Hematopoietic multipotent progenitor cell treated with erythropoietin and hydrocortisone succinate and interleukin-3 and kit ligand, for 8 days (in vitro differentiated cells): Measurements from ENCODE around the gene CRTC1.
A peak's percentile ranks its signal among the peaks of the same experiment; 100 is the strongest.

Source experiments
- DNase-seq: peaks from one replicate; pipeline ENCODE4 v3.0.0-alpha.2; 2015

CRTC1 gene

GRCh38 chr19:18683109-18683957 lies at the start of gene CRTC1:
Gene CRTC1 (plus strand): TSS chr19:18683680. CDS start chr19:18683703, 23 bp downstream.
- peak; percentile 86 for DNase-seq

- DNase-seq = peak; percentile 22
These were observed 48.7 kb upstream of the CRTC1 start for GRCh38 chr19:18634612-18635297.

GRCh38 chr19:18635831-18636182 lies 47.7 kb upstream of the CRTC1 start:
- no peak for DNase-seq

- peak; percentile 95 for DNase-seq
These were observed 47.1 kb upstream of the CRTC1 start for GRCh38 chr19:18636183-18636968.

- no peak for DNase-seq
These were observed 46.4 kb upstream of the CRTC1 start, which contains the start of gene KLHL26 for GRCh38 chr19:18636969-18637629. Gene KLHL26 (plus strand): TSS chr19:18637028. CDS start chr19:18637055, 27 bp downstream.

- peak; percentile 28 for DNase-seq
These were observed 45.5 kb upstream of the CRTC1 start for GRCh38 chr19:18637673-18638630.

- DNase-seq = no peak
These were observed 43.7 kb upstream of the CRTC1 start for GRCh38 chr19:18639706-18640243.

GRCh38 chr19:18644196-18645034 lies 39.1 kb upstream of the CRTC1 start:
- DNase-seq = peak; percentile 60

GRCh38 chr19:18645035-18645511 lies 38.4 kb upstream of the CRTC1 start:
- DNase-seq = no peak

GRCh38 chr19:18646535-18647370 lies 36.7 kb upstream of the CRTC1 start:
- no peak for DNase-seq

GRCh38 chr19:18647371-18647767 lies 36.1 kb upstream of the CRTC1 start:
- no peak for DNase-seq

GRCh38 chr19:18647807-18648206 lies 35.7 kb upstream of the CRTC1 start:
- DNase-seq = no peak

GRCh38 chr19:18648973-18649315 lies 34.5 kb upstream of the CRTC1 start:
- no peak for DNase-seq

- DNase-seq = no peak
These were observed 34.0 kb upstream of the CRTC1 start for GRCh38 chr19:18649371-18650020.

GRCh38 chr19:18650021-18650390 lies 33.5 kb upstream of the CRTC1 start:
- no peak for DNase-seq

GRCh38 chr19:18650468-18651041 lies 32.9 kb upstream of the CRTC1 start:
- no peak for DNase-seq

- no peak for DNase-seq
These were observed 32.2 kb upstream of the CRTC1 start for GRCh38 chr19:18651300-18651699.

GRCh38 chr19:18651733-18652132 lies 31.7 kb upstream of the CRTC1 start:
- no peak for DNase-seq
